BJ (cell line): Measurements from ENCODE around the gene RBM24. TPM values are rescaled to one million over a fixed set of nuclear protein-coding genes. Genes with fewer than 3 reads are reported as not detected.
"Not testable (repeated sequence)": the region's sequence is repeated elsewhere in the genome, so short reads cannot be mapped to it uniquely, and the experiment has no call there.

ENCODE experiments used
- CTCF ChIA-PET: fragments of 350-600 bp; formaldehyde crosslinking; extraction: SDS; loops from one replicate; lab custom pipeline; 2021; ENCODE audit warnings: antibody characterized with exemption, inconsistent platforms; lab: Yijun Ruan, JAX
- POLR2A ChIA-PET: fragments of 300-600 bp; sonication (Branson Sonifier 250); formaldehyde crosslinking; extraction: SDS; loops from one replicate; lab custom pipeline; 2021; ENCODE audit warnings: antibody characterized with exemption; lab: Charles Lee
- DNase-seq: peaks from one replicate; pipeline ENCODE4 v3.0.0-alpha.2; 2011; ENCODE audit warnings: low read depth
- H3K27me3 ChIP-seq: 2 replicates; pipeline ENCODE4 v1.6.0; 2011; ENCODE audit warnings: low read length; ENCODE audit not compliant: control insufficient read depth, insufficient read depth
- H3K36me3 ChIP-seq: 2 replicates; pipeline ENCODE4 v1.5.1; 2011; ENCODE audit warnings: low read length; ENCODE audit not compliant: control insufficient read depth, insufficient read depth
- H3K4me3 ChIP-seq: 2 replicates; pipeline ENCODE4 v1.5.1; 2011; ENCODE audit warnings: low read depth, mild to moderate bottlenecking, control low read depth, low read length
- CTCF ChIP-seq: IDR thresholded peaks from 2 replicates; pipeline ENCODE4 v1.5.1; 2011; ENCODE audit warnings: low read depth, mild to moderate bottlenecking, control low read depth, inconsistent platforms, low read length, moderate library complexity; ENCODE audit not compliant: insufficient read depth
- polyA plus RNA-seq: library from polyadenylated mRNA; depleted of rRNA; stranded (reverse); fragments of >200 nt; gene quantifications from 2 replicates; pipeline ENCODE4 v1.2.3, GENCODE V29; 2011

RBM24 gene
- polyA plus RNA-seq, 1 experiment: 19.9 TPM

- Histone ChIP-seq H3K36me3 (no peaks in the 10 kb centered on the region), H3K27me3 (no peaks in the 10 kb centered on the region), H3K4me3 (no peak overlapping the region)
- no peak for TF ChIP-seq CTCF
- no peak for DNase-seq
- ChIA-PET POLR2A (no interaction called here), CTCF (interaction anchor here (1.1 kb wide), 1 partner anchor 13 kb away, joined by 3 read pairs; no protein-coding TSS in a partner anchor)
Measured at GRCh38 chr6:17299750-17300149, 18.6 kb downstream of the RBM24 start.

DNA sequence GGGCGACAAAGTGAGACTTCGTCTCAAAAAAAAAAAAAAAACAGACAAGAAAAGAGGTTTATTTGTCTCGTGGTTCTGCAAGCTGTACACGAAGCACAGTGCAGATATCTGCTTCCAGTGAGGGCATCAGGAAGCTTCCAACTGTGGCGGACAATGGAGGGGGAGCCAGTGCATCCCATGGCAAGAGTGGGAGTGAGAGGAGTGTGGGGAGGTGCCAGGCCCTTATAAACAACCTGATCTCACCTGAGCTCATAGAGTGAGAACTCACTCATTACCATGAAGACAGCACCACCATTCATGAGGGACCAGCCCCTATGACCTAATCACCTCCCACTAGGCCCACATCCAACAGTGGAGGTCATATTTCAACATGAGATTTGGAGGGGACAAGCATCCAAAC lies 19.5 kb downstream of the RBM24 start:
- Histone ChIP-seq H3K36me3 (no peaks in the 10 kb centered on the region), H3K4me3 (no peak overlapping the region), H3K27me3 (no peaks in the 10 kb centered on the region)
- TF ChIP-seq CTCF: no peak
- POLR2A ChIA-PET: no interaction called here
- no peak for DNase-seq
- CTCF ChIA-PET: no interaction called here

DNA sequence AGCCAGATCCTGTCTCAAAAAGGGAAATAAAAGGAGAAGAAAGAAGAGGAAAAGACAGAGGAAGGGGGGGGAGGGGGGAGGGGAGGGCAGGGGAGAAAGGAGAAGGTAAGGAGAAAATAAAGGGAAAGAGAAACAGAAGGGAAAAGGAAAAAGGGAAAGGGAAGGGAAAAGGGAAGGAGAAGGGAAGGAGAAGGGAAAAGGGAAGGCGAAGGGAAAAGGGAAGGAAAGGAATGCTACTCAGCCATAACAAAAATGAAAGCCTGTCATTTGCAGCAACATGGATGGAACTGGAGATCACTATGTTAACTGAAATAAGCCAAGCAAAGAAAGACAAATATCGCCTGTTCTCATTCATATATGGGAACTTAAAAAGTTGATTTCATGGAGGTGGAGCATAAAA lies 22.3 kb downstream of the RBM24 start:
- no peaks in the 10 kb centered on the region for H3K36me3 ChIP-seq
- CTCF ChIA-PET: no interaction called here
- H3K4me3 ChIP-seq: no peak overlapping the region
- no peak for TF ChIP-seq CTCF
- POLR2A ChIA-PET: no interaction called here
- no peak for DNase-seq
- H3K27me3 ChIP-seq: no peaks in the 10 kb centered on the region

DNA sequence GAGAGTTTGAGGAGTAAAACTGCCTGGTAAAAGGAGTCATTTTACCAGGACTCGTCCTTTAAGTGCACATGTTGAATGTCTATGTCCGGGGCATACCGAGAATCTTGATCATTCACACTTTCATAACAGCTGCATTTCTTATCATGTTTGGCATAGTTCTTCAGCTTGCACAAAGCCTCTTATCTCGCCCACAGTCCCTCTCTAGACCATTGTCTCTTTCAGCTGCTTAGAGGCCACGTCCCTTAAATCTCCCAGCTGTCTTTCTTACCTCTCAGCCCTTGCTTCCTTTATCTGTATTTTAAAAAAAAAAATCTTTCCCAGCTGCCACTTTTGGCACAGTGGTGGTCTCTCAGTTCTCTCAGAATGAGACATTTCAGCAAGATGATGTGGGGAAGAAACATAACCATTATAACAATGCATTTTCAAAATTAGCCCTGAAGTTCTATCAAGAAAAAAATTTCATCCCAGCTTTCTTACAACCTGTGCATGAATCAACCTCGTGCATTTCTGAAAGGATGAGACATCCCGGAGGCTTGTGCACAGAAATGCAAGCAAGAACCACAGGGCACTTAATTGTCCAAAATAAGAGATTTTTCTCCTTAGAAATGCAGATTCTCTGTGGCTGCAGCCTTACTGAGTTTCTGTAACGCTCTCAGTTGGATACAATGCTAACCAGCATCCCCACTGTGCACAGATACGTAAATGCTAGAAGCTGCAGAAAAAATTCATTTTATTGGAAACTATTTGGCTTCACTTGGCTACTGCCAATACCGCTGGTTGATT lies 24.2 kb downstream of the RBM24 start:
- no peaks in the 10 kb centered on the region for H3K36me3 ChIP-seq
- ChIA-PET CTCF (interaction anchor here (1.3 kb wide), 1 partner anchor 149 kb away, joined by 3 read pairs; no protein-coding TSS in a partner anchor), POLR2A (no interaction called here)
- no peak for TF ChIP-seq CTCF
- no peaks in the 10 kb centered on the region for H3K27me3 ChIP-seq
- no peak for DNase-seq
- no peak overlapping the region for H3K4me3 ChIP-seq

DNA sequence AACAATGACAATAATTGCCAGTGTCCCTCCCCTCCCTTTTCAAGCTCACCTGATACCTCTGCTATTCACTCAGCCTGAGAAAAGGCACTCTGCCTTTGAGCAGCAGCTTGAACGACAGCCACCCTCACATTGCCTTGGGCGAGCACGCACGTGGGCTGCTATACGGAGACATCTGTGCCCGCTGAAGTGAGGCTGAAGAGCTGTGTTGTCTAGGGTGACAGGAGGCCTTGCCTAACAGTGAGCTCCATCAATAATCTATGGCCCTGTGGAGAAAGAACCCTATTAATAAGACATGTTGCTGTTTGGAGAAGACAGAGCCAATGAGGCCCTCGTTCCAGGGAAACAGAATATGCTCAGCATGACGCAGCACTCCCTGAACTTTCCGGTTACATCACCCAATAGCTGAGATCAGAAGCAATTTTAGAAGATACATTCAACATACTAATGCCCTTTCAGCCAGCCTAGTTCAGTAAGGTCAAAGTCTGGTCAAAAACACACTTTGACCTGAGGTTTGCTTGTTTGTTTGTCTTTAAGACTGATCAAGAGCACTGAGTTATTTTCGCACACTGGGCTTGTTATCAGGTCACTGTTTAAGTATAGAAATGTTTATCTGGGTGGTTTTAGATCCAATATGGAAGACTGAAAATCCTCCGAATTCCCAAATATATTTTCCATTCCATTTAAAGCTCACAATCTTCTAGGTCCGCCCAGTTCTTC lies 30.6 kb downstream of the RBM24 start:
- Histone ChIP-seq H3K4me3 (no peak overlapping the region), H3K36me3 (no peaks in the 10 kb centered on the region), H3K27me3 (no peaks in the 10 kb centered on the region)
- CTCF ChIA-PET: interaction anchor here (1.1 kb wide), 1 partner anchor 82 kb away, joined by 3 read pairs; the partner anchor contains the start of gene CAP2
- no peak for TF ChIP-seq CTCF
- POLR2A ChIA-PET: no interaction called here
- DNase-seq: no peak

DNA sequence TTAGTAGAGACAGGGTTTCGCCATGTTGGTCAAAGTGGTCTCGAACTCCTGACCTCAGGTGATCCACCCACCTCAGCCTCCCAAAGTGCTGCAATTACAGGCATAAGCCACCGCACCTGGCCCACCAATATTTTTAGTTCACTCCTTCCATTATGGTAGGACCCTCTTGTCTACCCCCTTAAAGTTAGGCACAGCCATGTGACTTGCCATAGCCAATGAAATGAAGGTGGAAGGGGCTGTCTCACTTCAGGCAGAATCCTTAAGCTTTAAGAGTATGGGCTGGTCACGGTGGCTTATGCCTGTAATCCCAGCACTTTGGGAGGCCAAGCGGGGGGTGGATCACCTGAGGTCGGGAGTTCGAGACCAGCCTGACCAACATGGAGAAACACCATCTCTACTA lies 32.1 kb downstream of the RBM24 start:
- POLR2A ChIA-PET, H3K4me3 ChIP-seq, H3K36me3 ChIP-seq, DNase-seq, H3K27me3 ChIP-seq: not testable (repeated sequence)
- CTCF ChIA-PET: interaction anchor here (0.9 kb wide), 1 partner anchor 43 kb away, joined by 4 read pairs; no protein-coding TSS in a partner anchor
